GM19240 (cell line): ENCODE measurements around the gene AP1S3.
"Not testable (repeated sequence)": the region's sequence is repeated elsewhere in the genome, so short reads cannot be mapped to it uniquely, and the experiment has no call there.

ENCODE experiments used
- DNase-seq: peaks from one replicate; pipeline ENCODE4 v3.0.0; 2011; ENCODE audit warnings: low spot score; ENCODE audit not compliant: insufficient read length

The AP1S3 gene

GRCh38 chr2:223853425-223853837 is 16.0 kb upstream of the AP1S3 start:
- no peak for DNase-seq

GRCh38 chr2:223852281-223852795 is 15.0 kb upstream of the AP1S3 start:
- DNase-seq: no peak

GRCh38 chr2:223847410-223847809 is 10.0 kb upstream of the AP1S3 start:
- DNase-seq: no peak

GRCh38 chr2:223846515-223846914 is 9.1 kb upstream of the AP1S3 start:
- no peak for DNase-seq

- DNase-seq: no peak
Measured at GRCh38 chr2:223841436-223842190, 4.2 kb upstream of the AP1S3 start.

GRCh38 chr2:223835701-223836532 is 1.5 kb downstream of the AP1S3 start:
- DNase-seq: peak; percentile 62

- no peak for DNase-seq
Measured at GRCh38 chr2:223834431-223834830, 3.0 kb downstream of the AP1S3 start.

GRCh38 chr2:223832241-223832903 is 5.0 kb downstream of the AP1S3 start:
- DNase-seq: no peak

- no peak for DNase-seq
Measured at GRCh38 chr2:223829128-223829527, 8.3 kb downstream of the AP1S3 start.

GRCh38 chr2:223828314-223828713 is 9.1 kb downstream of the AP1S3 start:
- DNase-seq: no peak

- no peak for DNase-seq
Measured at GRCh38 chr2:223826995-223827394, 10.4 kb downstream of the AP1S3 start.

- DNase-seq: no peak
Measured at GRCh38 chr2:223824301-223824700, 13.1 kb downstream of the AP1S3 start.

GRCh38 chr2:223822818-223823217 is 14.6 kb downstream of the AP1S3 start:
- DNase-seq: no peak

- DNase-seq: no peak
Measured at GRCh38 chr2:223820549-223820948, 16.8 kb downstream of the AP1S3 start.

- no peak for DNase-seq
Measured at GRCh38 chr2:223819891-223820290, 17.5 kb downstream of the AP1S3 start.

- no peak for DNase-seq
Measured at GRCh38 chr2:223815884-223816570, 21.4 kb downstream of the AP1S3 start.

- no peak for DNase-seq
Measured at GRCh38 chr2:223815186-223815883, 22.0 kb downstream of the AP1S3 start.

GRCh38 chr2:223814764-223815163 is 22.6 kb downstream of the AP1S3 start:
- not testable (repeated sequence) for DNase-seq

GRCh38 chr2:223813329-223813728 is 24.1 kb downstream of the AP1S3 start:
- no peak for DNase-seq

GRCh38 chr2:223811757-223812156 is 25.6 kb downstream of the AP1S3 start:
- no peak for DNase-seq

GRCh38 chr2:223805008-223805407 is 32.4 kb downstream of the AP1S3 start:
- DNase-seq: no peak
